WTC11 (cell line): ENCODE measurements around the gene RCL1.

Experiments used
- CREB1 ChIP-seq: sonication (generic); formaldehyde crosslinking; IDR thresholded peaks from 2 replicates; pipeline ENCODE4 v1.8.0; 2023; ENCODE audit warnings: mild to moderate bottlenecking, missing genetic modification reagents
- ESRRA ChIP-seq: sonication (generic); formaldehyde crosslinking; IDR thresholded peaks from 2 replicates; pipeline ENCODE4 v1.8.1; 2022; ENCODE audit warnings: mild to moderate bottlenecking, missing genetic modification reagents, borderline replicate concordance
- FOXJ3 ChIP-seq: sonication (generic); formaldehyde crosslinking; IDR thresholded peaks from 2 replicates; pipeline ENCODE4 v1.9.0; 2021; ENCODE audit warnings: missing genetic modification reagents, mild to moderate bottlenecking, borderline replicate concordance
- HMGXB4 ChIP-seq: sonication (generic); formaldehyde crosslinking; IDR thresholded peaks from 2 replicates; pipeline ENCODE4 v1.8.1; 2023; ENCODE audit warnings: mild to moderate bottlenecking, moderate library complexity, missing genetic modification reagents
- KAT7 ChIP-seq: sonication (generic); formaldehyde crosslinking; IDR thresholded peaks from 2 replicates; pipeline ENCODE4 v1.8.1; 2023; ENCODE audit warnings: missing genetic modification reagents, mild to moderate bottlenecking, borderline replicate concordance
- MYBL2 ChIP-seq: sonication (generic); formaldehyde crosslinking; IDR thresholded peaks from 2 replicates; pipeline ENCODE4 v1.8.1; 2023; ENCODE audit warnings: mild to moderate bottlenecking, moderate library complexity, missing genetic modification reagents
- NFE2L1 ChIP-seq: sonication (generic); formaldehyde crosslinking; IDR thresholded peaks from 2 replicates; pipeline ENCODE4 v1.8.1; 2023; ENCODE audit warnings: missing genetic modification reagents
- TF ChIP-seq, protein P1 (sequence below): sonication (generic); formaldehyde crosslinking; IDR thresholded peaks from 2 replicates; pipeline ENCODE4 v1.8.0; 2022; ENCODE audit warnings: missing genetic modification reagents
- TF ChIP-seq, protein P2 (sequence below): fragments of 200-600 bp; IDR thresholded peaks from 2 replicates; pipeline ENCODE4 v1.8.0; 2022; ENCODE audit warnings: antibody characterized with exemption
- TF ChIP-seq, protein P3 (sequence below): sonication (generic); formaldehyde crosslinking; IDR thresholded peaks from 2 replicates; pipeline ENCODE4 v1.8.0; 2022; ENCODE audit warnings: mild to moderate bottlenecking, missing genetic modification reagents

- TF ChIP-seq ESRRA (no peak), FOXJ3 (CRISPR knock-in tag) (no peak), MYBL2 (no peak), HMGXB4 (CRISPR knock-in tag) (no peak), CREB1 (CRISPR knock-in tag) (no peak), KAT7 (CRISPR knock-in tag) (no peak), NFE2L1 (no peak)
- TF ChIP-seq, protein P1, sequence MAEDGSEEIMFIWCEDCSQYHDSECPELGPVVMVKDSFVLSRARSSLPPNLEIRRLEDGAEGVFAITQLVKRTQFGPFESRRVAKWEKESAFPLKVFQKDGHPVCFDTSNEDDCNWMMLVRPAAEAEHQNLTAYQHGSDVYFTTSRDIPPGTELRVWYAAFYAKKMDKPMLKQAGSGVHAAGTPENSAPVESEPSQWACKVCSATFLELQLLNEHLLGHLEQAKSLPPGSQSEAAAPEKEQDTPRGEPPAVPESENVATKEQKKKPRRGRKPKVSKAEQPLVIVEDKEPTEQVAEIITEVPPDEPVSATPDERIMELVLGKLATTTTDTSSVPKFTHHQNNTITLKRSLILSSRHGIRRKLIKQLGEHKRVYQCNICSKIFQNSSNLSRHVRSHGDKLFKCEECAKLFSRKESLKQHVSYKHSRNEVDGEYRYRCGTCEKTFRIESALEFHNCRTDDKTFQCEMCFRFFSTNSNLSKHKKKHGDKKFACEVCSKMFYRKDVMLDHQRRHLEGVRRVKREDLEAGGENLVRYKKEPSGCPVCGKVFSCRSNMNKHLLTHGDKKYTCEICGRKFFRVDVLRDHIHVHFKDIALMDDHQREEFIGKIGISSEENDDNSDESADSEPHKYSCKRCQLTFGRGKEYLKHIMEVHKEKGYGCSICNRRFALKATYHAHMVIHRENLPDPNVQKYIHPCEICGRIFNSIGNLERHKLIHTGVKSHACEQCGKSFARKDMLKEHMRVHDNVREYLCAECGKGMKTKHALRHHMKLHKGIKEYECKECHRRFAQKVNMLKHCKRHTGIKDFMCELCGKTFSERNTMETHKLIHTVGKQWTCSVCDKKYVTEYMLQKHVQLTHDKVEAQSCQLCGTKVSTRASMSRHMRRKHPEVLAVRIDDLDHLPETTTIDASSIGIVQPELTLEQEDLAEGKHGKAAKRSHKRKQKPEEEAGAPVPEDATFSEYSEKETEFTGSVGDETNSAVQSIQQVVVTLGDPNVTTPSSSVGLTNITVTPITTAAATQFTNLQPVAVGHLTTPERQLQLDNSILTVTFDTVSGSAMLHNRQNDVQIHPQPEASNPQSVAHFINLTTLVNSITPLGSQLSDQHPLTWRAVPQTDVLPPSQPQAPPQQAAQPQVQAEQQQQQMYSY (CRISPR knock-in tag) = no peak
- TF ChIP-seq, protein P2, sequence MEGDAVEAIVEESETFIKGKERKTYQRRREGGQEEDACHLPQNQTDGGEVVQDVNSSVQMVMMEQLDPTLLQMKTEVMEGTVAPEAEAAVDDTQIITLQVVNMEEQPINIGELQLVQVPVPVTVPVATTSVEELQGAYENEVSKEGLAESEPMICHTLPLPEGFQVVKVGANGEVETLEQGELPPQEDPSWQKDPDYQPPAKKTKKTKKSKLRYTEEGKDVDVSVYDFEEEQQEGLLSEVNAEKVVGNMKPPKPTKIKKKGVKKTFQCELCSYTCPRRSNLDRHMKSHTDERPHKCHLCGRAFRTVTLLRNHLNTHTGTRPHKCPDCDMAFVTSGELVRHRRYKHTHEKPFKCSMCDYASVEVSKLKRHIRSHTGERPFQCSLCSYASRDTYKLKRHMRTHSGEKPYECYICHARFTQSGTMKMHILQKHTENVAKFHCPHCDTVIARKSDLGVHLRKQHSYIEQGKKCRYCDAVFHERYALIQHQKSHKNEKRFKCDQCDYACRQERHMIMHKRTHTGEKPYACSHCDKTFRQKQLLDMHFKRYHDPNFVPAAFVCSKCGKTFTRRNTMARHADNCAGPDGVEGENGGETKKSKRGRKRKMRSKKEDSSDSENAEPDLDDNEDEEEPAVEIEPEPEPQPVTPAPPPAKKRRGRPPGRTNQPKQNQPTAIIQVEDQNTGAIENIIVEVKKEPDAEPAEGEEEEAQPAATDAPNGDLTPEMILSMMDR = no peak
- TF ChIP-seq, protein P3, sequence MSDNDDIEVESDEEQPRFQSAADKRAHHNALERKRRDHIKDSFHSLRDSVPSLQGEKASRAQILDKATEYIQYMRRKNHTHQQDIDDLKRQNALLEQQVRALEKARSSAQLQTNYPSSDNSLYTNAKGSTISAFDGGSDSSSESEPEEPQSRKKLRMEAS (CRISPR knock-in tag) = no peak
Observed at GRCh38 chr9:4862506-4863250, 69.9 kb downstream of the RCL1 start.
